GM19397 (cell line): ENCODE results near the gene MGARP.
"Not testable (repeated sequence)": the region's sequence is repeated elsewhere in the genome, so short reads cannot be mapped to it uniquely, and the experiment has no call there.

ENCODE experiments used
- ATAC-seq: cut with Tn5 transposase; IDR thresholded peaks from one replicate; pipeline ENCODE4 v1.9.1; 2021; ENCODE audit warnings: mild to moderate bottlenecking, moderate library complexity; ENCODE audit not compliant: unreplicated experiment

The MGARP gene

DNA sequence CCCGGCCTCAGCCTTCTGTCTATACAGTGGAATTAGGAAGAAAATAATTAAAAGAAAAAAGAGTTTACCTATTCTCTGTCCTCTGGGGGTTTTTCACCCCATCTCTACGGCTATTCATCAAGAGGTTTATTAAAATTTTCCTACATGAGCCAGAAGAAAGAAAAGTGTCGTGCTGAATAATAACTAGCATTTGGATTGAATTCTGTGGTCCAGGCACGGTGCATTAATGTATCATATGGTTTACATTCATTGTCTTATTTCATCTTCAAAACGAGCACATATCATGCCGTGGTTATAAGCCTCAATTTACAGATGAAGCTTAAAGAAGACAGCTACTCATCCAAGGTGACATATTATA lies 15.9 kb upstream of the MGARP start:
- no peak for ATAC-seq

DNA sequence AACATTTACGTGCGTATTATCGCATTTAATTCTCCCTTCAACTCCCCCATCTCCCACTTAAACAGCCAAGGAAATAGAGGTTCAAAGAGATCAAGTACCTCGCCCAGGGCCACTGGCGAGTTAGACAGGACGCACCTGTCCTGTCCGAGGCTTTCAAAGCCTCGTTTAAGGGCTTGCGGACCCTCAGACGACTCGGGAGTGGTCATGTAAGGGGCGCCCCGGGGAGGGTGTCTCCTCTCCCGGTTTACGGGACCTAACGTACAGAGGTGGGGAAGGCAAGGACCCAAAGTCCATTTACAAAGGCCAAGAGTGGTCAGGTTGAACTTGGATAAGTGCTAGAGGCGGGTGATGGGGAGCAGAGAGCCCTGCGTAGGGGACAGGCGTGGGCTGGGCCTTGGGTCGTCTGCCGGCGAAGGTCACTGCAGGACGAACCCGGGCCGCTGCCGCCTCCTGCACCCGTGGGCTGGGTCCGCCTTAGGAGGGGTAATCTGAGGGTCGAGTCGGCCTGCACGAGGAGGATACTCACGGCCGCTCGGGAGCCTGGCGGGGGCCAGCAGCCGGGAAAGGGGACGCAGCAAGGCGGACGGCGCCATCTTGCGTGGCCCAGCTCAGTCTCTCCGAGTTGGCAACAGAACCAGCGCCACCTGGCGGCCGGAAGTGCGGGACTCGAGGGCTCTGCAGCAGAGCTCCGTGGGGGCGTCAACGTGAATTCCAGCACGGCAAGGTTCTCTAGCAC lies 15.3 kb upstream of the MGARP start:
- ATAC-seq, result peak; percentile 97

- ATAC-seq, result no peak
Measured at GRCh38 chr4:139286186-139286698, 6.2 kb upstream of the MGARP start.

- ATAC-seq, result no peak
Measured at GRCh38 chr4:139282721-139283075, 2.7 kb upstream of the MGARP start.

- ATAC-seq, result no peak
Measured at GRCh38 chr4:139282065-139282720, 2.2 kb upstream of the MGARP start.

GRCh38 chr4:139278912-139279759 lies 889 bp downstream of the MGARP start:
- ATAC-seq, result no peak

DNA sequence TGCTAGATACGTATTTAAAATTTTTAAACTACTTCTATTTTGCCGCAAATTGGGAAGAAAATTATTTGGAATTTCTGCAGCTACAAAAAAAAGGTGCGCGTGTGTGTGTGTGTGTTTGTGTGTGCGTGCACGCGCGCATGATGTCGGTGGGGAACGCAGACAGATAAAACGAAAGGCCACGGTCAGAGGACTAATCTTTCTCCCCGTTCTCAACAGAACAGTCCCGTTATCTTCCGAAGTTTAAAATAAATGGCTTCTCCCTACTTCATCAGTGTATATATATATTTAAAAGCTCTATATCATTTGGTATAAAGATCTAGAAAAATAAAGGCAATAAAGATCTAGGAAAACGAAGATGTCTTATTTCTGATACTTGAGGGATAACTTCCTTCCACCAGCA lies 1.5 kb downstream of the MGARP start:
- no peak for ATAC-seq

DNA sequence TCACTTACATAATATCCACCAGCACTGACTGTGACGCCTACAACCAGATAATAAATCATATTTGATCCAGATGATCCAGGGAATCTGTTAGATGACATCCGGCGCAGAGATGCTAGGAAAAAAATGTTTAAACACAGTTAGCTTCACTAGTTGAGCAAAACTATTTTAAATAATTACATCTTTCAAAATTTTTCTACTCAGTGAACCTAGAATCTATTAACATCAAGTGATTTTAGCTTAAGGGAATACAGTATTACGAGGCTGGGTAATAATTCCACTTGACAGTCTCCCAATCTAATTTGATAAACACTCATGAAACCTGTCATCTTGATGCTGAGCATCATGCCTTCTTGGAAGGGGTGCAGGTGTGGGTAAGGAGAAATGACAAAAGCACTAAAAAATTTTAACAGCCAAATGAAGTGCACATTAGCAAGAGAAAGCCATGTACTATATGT lies 4.7 kb downstream of the MGARP start:
- no peak for ATAC-seq

GRCh38 chr4:139274790-139275189 lies 5.2 kb downstream of the MGARP start:
- ATAC-seq, result no peak

DNA sequence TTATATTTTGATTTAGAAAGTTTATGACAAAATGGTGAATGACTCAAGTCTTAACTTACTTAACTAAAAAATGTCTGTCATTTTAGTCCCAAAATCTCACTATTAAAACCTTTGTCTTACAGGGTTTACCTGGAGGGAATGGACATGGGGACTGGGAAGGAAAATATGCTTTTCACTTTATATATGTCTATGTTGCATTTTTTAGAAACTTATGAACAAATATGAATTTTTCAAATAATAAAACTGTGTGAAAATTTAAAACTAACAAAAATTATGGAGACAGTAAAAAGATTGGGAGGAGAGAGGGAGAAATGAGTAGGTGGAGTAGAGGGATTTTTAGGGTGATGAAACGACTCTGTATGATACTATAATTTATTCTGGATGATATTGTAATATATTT lies 6.2 kb downstream of the MGARP start:
- ATAC-seq, result no peak

- no peak for ATAC-seq
Measured at GRCh38 chr4:139267301-139267700, 12.7 kb downstream of the MGARP start.

- ATAC-seq, result peak; percentile 98
Measured at GRCh38 chr4:139266583-139267257, 13.3 kb downstream of the MGARP start.

DNA sequence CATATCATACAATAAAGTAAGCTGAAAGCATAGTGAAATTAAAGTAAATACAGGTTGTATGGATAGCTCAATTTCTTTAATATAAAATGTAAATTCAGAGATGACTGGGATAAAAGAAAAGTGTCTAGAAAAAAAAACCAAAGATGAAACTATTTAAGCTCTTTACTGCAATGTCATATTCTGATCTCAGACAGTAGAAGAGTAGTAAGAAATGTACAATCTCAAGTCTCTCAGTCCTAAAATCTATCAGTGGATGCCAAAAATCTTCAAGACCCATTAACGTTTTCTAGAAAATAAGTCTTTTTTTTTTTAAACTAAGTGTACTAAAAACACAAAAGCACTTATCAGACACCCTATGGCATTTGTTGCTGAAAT lies 13.8 kb downstream of the MGARP start:
- ATAC-seq, result no peak

GRCh38 chr4:139265654-139266053 lies 14.4 kb downstream of the MGARP start:
- no peak for ATAC-seq

- no peak for ATAC-seq
Measured at GRCh38 chr4:139256349-139256748, 23.7 kb downstream of the MGARP start.

- ATAC-seq, result not testable (repeated sequence)
Measured at GRCh38 chr4:139255581-139255980, 24.4 kb downstream of the MGARP start.

DNA sequence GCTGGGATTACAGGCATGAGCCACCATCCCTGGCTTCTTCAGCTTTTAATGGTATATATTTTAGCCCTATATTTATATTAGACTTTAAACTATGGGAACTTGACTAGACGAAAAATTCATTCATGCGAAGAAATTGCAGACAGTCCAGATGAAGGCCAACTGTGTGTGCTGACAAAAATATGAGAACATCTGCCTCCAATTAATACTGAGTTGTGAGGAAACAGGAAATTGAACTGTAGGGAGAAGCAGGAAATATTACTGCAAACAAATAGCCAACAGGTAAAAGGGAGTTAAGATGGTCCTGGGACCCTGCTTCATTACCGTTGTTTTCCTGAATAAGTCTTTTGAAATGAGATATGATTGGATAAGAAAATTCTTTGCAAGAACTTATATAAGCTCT lies 26.3 kb downstream of the MGARP start:
- ATAC-seq, result no peak

- no peak for ATAC-seq
Measured at GRCh38 chr4:139253046-139253445, 27.0 kb downstream of the MGARP start.

- no peak for ATAC-seq
Measured at GRCh38 chr4:139247700-139248238, 32.3 kb downstream of the MGARP start.

DNA sequence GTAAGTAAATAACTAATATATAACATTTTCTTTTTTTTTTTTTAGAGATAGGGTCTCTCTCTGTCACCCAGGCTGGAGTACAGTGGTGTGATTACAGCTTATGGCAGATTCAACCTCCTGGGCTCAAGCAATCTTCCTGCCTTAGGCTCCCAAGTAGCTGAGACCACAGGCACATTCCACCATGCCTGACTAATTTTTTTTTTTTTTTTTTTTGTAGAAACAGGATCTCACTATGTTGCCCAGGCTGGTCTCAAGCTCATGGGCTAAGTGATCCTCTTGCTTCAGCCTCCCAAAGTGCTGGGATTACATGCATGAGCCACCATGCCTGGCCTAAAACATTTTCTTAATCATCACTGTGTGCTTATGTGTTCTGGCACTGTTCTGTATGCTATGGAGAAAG lies 32.8 kb downstream of the MGARP start:
- ATAC-seq, result no peak

DNA sequence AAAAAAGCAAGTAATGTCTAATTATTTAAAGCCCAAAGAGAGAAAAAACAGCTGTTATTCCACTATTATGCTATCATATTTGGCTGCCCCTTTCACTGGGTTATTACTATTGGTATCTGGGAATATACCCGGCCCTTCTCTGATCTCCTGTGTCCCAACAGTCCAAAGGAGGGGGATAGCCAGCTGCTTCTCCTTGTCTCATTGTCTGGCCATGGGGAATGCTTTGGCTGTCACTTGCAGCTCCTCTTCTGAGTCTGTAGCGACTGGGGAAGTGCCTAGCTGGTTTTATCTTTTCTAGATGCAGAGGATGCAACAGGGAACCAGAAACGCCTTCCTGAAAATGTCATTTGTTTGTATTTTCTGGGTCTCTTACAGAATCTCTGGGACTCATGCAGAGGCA lies 33.9 kb downstream of the MGARP start:
- ATAC-seq, result no peak
